Measurements from ENCODE around the gene ATP8B4.

Gene ATP8B4

DNA sequence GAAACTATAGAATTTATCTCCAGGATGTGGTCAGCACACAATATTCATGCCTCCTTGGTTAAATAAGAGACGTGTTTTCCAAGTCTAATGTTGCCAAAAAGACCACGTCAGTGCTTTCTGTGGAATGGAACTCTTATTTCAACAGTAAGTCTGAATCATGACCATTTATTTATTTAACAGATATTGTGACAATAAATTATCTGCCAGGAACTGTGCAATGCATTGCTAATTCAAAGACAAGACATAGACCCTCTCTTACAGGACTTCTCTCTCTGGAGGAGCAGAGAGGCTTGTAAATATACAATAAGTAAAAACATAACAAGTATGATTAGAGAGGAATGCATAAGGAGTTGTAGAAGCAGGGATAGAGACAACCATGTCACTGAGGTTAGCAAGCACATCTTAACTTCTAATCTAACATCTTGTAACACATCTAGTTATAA, 270.7 kb downstream of the ATP8B4 start:
- no peaks in the 10 kb centered on the region for H3K4me1 ChIP-seq (ENCODE audit: control insufficient read depth, insufficient read depth, low read length)
- no peaks in the 10 kb centered on the region for H3K36me3 ChIP-seq (ENCODE audit: control insufficient read depth, insufficient read depth, low read length)
- H3K4me3 ChIP-seq (ENCODE audit: low read depth, low read length): no peak overlapping the region
- H3K9me3 ChIP-seq (ENCODE audit: control insufficient read depth, insufficient read depth, low read depth, low read length): 0 out of 2 replicates have a peak, but pooled peaks cover 2% of the 10 kb centered on the region
- H3K27ac ChIP-seq (ENCODE audit: low read depth, low read length): no peak overlapping the region
- no peak overlapping the region for H3K9ac ChIP-seq (ENCODE audit: low read length)
- no peaks in the 10 kb centered on the region for H3K27me3 ChIP-seq (ENCODE audit: control insufficient read depth, insufficient read depth, low read length)

DNA sequence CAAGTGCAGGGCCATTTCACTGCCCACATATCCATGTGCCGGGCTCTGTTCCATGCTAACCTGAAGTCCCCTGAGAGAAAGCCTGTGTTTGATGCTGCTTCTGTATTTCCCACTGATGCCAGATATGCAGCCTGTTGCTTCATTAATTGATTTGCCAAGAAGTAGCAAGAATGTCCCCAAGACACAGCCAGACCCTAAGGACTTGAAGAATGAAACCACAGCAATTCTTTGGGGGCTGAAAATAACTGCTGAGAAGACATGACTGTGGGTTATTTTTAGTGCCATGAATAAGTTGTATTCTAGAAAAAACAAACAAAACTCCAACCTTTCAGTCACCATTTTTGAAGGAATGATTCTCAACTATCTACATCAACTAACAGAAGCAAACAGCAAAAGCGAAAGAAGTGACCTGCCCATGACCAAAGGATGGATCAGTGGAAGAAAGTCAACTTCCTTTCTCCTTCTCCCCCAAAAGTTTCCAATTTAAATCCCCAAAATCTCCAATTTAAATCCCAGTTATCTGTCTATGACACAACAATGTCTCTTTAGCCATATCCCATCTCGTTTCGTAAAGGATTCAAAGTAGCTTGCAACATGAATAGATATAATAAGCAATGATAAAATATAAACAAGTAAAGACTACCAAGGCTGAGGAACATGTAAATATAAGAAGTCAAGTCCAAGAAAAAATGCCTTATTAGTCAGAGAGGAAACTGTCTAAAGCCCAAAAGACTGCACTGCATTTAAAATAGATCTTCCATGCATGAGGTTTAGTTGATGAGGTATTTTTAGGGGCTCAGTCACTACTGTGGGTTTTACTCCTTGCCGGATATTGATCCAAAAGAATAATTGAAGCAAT, 271.4 kb downstream of the ATP8B4 start:
- Histone ChIP-seq H3K36me3 (ENCODE audit: control insufficient read depth, insufficient read depth, low read length) (no peaks in the 10 kb centered on the region), H3K4me3 (ENCODE audit: low read depth, low read length) (no peak overlapping the region), H3K27ac (ENCODE audit: low read depth, low read length) (no peak overlapping the region), H3K9ac (ENCODE audit: low read length) (no peak overlapping the region), H3K4me1 (ENCODE audit: control insufficient read depth, insufficient read depth, low read length) (no peaks in the 10 kb centered on the region), H3K9me3 (ENCODE audit: control insufficient read depth, insufficient read depth, low read depth, low read length) (peaks cover 2% of the 10 kb centered on the region; the same call in 1 of the 2 replicates), H3K27me3 (ENCODE audit: control insufficient read depth, insufficient read depth, low read length) (no peaks in the 10 kb centered on the region)

DNA sequence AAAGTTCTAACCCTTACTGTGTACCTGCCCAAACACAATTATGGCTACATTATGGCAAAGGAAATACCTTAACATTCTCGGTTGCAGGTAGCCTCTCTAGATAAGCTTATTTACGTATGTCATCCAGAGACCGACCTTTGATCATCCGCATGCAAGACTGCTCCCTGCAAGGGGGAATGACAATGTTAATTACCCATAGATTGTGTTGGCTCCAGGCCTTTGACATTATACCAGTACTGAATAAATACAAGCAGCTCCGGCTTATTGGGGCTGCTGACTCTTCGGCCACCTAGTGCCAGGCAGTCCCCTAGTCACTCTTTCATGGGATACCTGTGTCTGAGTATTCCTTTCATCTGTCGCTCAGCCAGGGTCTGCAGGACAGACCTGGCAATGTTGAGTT, 274.6 kb downstream of the ATP8B4 start:
- Histone ChIP-seq H3K9ac (ENCODE audit: low read length) (no peak overlapping the region), H3K27me3 (ENCODE audit: control insufficient read depth, insufficient read depth, low read length) (no peaks in the 10 kb centered on the region), H3K9me3 (ENCODE audit: control insufficient read depth, insufficient read depth, low read depth, low read length) (peaks cover 23% of the 10 kb centered on the region), H3K36me3 (ENCODE audit: control insufficient read depth, insufficient read depth, low read length) (no peaks in the 10 kb centered on the region), H3K27ac (ENCODE audit: low read depth, low read length) (no peak overlapping the region), H3K4me3 (ENCODE audit: low read depth, low read length) (no peak overlapping the region), H3K4me1 (ENCODE audit: control insufficient read depth, insufficient read depth, low read length) (no peaks in the 10 kb centered on the region)

DNA sequence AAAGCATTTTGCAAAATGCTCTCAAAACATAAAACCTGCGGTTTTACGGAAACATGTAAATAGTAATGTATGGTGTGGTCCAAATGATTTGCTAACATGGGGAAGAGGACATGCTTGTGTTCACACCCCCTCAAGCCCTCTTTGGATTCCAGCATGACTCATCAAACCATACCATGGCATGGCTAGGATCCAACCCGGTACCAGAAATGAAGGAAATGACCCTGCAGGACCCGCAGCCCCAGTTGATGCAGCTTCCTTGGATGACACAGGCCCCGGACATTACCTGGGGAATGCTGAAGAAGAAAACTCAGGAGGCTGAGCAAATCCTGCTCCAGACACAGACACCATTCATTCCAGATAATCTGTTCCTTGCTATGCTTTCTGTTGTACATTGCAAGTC, 275.3 kb downstream of the ATP8B4 start:
- Histone ChIP-seq H3K9me3 (ENCODE audit: control insufficient read depth, insufficient read depth, low read depth, low read length) (peaks cover 27% of the 10 kb centered on the region), H3K9ac (ENCODE audit: low read length) (no peak overlapping the region), H3K4me1 (ENCODE audit: control insufficient read depth, insufficient read depth, low read length) (no peaks in the 10 kb centered on the region), H3K36me3 (ENCODE audit: control insufficient read depth, insufficient read depth, low read length) (no peaks in the 10 kb centered on the region), H3K27me3 (ENCODE audit: control insufficient read depth, insufficient read depth, low read length) (no peaks in the 10 kb centered on the region), H3K27ac (ENCODE audit: low read depth, low read length) (no peak overlapping the region), H3K4me3 (ENCODE audit: low read depth, low read length) (no peak overlapping the region)

DNA sequence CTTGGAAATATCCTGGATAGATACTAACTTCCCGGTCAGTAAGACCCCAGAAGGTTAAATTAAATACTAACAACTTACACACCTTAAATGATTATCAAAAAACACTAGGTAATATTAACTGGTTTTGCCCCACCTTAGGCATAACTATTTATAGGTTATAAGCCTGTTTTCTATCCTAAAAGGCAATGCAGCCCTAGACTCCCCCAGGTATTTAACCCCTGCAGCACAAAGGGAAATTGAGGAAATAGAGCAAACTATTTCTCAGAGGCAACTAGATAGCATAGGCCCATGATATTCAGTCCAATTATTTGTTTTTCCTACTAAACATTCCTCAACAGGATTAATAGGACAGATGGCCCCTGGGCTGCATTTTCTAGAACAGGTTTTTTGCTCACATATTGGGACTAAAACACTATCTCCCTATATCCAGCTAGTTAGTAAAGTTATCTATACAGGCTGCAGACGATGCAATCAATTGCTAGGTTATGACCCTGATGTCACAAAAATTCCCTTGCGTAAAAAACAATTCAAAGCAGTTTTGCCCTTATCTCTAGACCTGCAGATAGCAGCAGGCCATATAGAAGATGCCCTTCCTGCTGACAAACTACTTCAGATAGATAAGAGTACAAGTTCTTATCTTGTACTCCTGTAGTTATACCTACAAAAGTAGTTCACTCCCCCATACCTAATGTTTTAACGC, 276.9 kb downstream of the ATP8B4 start:
- H3K27ac ChIP-seq (ENCODE audit: low read depth, low read length): no peak overlapping the region
- H3K27me3 ChIP-seq (ENCODE audit: control insufficient read depth, insufficient read depth, low read length): no peaks in the 10 kb centered on the region
- no peak overlapping the region for H3K9ac ChIP-seq (ENCODE audit: low read length)
- H3K9me3 ChIP-seq (ENCODE audit: control insufficient read depth, insufficient read depth, low read depth, low read length): peaks cover 27% of the 10 kb centered on the region
- H3K4me1 ChIP-seq (ENCODE audit: control insufficient read depth, insufficient read depth, low read length): no peaks in the 10 kb centered on the region
- H3K36me3 ChIP-seq (ENCODE audit: control insufficient read depth, insufficient read depth, low read length): no peaks in the 10 kb centered on the region
- H3K4me3 ChIP-seq (ENCODE audit: low read depth, low read length): no peak overlapping the region

DNA sequence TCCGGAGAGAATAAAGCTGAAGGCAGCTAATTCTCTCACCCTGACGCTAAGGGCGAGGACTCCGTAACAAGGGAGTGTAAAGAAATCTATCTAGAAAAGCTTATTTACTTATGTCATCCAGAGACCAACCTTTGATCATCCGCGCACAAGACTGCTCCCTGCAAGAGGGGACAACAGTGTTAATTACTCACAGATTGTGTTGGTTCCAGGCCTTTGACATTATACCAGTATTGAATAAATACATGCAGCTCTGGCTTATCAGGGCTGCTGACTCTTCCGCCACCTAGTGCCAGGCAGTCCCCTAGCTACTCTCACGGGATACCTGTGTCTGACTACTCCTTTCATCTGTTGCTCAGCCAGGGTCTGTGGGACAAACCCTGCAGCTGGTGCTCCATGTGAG, 286.5 kb downstream of the ATP8B4 start:
- no peak overlapping the region for H3K27ac ChIP-seq (ENCODE audit: low read depth, low read length)
- no peak overlapping the region for H3K4me3 ChIP-seq (ENCODE audit: low read depth, low read length)
- H3K9me3 ChIP-seq (ENCODE audit: control insufficient read depth, insufficient read depth, low read depth, low read length): no peaks in the 10 kb centered on the region
- H3K9ac ChIP-seq (ENCODE audit: low read length): no peak overlapping the region
- no peaks in the 10 kb centered on the region; the same call in 1 of the 2 replicates for H3K4me1 ChIP-seq (ENCODE audit: control insufficient read depth, insufficient read depth, low read length)
- no peaks in the 10 kb centered on the region for H3K36me3 ChIP-seq (ENCODE audit: control insufficient read depth, insufficient read depth, low read length)
- no peaks in the 10 kb centered on the region for H3K27me3 ChIP-seq (ENCODE audit: control insufficient read depth, insufficient read depth, low read length)

DNA sequence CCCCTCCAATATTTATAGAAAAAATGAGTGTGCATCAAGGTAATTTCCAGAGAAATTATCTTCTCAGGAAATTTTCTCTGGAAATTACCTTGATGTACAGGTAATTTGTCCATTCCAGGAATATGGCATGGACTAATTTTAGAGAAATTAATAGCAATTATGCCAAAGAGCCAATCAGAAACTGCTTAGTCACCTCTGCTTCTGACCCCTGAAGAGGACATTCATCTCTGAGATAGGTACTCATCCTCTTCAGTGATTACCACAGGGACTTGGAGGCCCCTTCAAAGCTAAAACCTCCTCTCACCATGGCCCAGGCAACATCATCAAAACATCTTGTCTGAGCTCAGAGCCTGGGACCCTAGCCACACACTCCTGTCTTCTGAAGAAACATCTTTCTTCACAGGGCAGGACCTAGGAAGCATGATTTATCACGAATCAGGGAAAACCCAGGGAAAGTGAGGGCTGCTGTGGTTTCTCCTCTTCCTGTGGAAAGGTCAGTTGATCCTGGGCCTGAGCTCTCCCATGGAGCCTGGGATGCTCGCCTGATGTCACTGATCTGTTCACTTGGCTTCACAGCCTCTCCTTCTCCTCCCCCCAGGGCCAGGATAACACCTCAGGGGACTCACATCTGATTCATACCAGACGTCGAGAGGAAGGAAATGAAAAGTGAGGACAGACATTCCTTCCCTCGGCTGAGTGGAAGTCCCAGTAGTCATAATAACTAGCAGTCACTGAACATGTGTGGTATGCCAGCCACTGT, 287.6 kb downstream of the ATP8B4 start:
- Histone ChIP-seq H3K9ac (ENCODE audit: low read length) (no peak overlapping the region), H3K36me3 (ENCODE audit: control insufficient read depth, insufficient read depth, low read length) (no peaks in the 10 kb centered on the region), H3K27ac (ENCODE audit: low read depth, low read length) (no peak overlapping the region), H3K4me1 (ENCODE audit: control insufficient read depth, insufficient read depth, low read length) (no peaks in the 10 kb centered on the region; the same call in 1 of the 2 replicates), H3K4me3 (ENCODE audit: low read depth, low read length) (no peak overlapping the region), H3K27me3 (ENCODE audit: control insufficient read depth, insufficient read depth, low read length) (no peaks in the 10 kb centered on the region), H3K9me3 (ENCODE audit: control insufficient read depth, insufficient read depth, low read depth, low read length) (no peaks in the 10 kb centered on the region)

DNA sequence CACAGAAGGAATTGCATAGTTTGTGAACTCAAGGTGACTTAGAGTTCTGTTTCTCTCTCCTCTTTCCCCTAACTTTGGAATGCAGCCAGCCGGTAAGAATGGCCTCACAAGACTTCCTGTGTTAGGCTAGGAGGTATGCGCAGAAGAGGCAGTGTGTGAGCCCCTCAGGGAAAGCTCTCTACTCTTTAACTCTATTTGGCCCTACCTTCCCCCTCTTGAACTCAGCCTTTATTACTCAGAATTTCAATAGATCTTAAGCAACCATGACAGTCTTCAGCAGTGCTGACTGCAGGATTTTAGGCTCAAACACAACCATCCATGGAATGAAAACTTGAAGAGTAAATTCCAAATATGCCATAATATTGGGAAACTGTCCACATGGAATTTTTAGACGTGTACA, 288.6 kb downstream of the ATP8B4 start:
- H3K9me3 ChIP-seq (ENCODE audit: control insufficient read depth, insufficient read depth, low read depth, low read length): no peaks in the 10 kb centered on the region
- no peaks in the 10 kb centered on the region for H3K36me3 ChIP-seq (ENCODE audit: control insufficient read depth, insufficient read depth, low read length)
- no peaks in the 10 kb centered on the region; the same call in 1 of the 2 replicates for H3K4me1 ChIP-seq (ENCODE audit: control insufficient read depth, insufficient read depth, low read length)
- H3K27ac ChIP-seq (ENCODE audit: low read depth, low read length): no peak overlapping the region
- no peaks in the 10 kb centered on the region for H3K27me3 ChIP-seq (ENCODE audit: control insufficient read depth, insufficient read depth, low read length)
- no peak overlapping the region for H3K4me3 ChIP-seq (ENCODE audit: low read depth, low read length)
- H3K9ac ChIP-seq (ENCODE audit: low read length): no peak overlapping the region

DNA sequence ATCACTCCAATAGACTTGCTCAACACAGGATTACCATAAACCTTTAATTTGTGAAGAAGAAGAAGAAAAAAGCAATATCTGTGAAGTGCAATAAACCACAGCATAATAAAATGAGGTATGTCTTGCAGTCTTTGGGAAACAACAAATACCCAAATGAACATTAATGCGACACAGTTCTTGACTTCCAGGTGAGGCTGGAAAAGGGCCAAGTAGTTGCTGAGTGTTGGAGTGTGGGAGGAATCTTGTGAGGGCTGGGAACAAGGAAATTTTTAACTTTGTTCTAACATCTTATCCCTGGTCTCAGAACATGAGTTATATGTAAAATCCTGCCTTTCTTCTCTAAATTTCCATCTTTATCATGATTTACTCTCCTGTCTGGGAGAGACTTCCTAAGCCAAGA, 291.7 kb downstream of the ATP8B4 start:
- Histone ChIP-seq H3K9ac (ENCODE audit: low read length) (no peak overlapping the region), H3K4me1 (ENCODE audit: control insufficient read depth, insufficient read depth, low read length) (no peaks in the 10 kb centered on the region; the same call in 1 of the 2 replicates), H3K36me3 (ENCODE audit: control insufficient read depth, insufficient read depth, low read length) (no peaks in the 10 kb centered on the region), H3K27ac (ENCODE audit: low read depth, low read length) (no peak overlapping the region), H3K9me3 (ENCODE audit: control insufficient read depth, insufficient read depth, low read depth, low read length) (no peaks in the 10 kb centered on the region), H3K27me3 (ENCODE audit: control insufficient read depth, insufficient read depth, low read length) (no peaks in the 10 kb centered on the region), H3K4me3 (ENCODE audit: low read depth, low read length) (no peak overlapping the region)

DNA sequence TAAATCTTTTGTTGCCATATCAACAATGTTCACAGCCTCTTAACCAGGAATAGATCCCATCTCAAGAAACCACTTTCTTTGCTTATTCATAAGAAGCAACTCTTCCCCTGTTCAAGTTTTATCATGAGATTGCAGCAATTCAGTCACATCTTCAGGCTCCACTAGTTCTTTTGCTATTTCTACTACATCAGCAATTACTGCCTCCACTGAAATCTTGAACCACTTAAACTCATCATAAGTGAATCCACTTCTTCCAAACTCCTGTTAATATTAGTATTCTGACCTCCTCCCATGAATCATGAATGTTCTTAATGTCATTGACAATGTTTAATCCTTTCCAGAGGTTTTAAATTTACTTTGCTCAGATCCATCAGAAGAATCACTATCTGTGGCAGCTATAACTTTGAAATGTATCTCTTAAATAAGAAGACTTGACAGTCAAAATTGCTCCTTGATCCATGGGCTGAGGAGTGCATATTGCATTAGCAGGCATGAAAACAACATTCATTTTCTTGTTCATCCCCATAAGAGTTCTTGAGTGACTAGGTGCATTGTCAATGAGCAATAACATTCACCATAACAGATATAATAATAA, 292.3 kb downstream of the ATP8B4 start:
- Histone ChIP-seq H3K27me3 (ENCODE audit: control insufficient read depth, insufficient read depth, low read length) (no peaks in the 10 kb centered on the region), H3K9me3 (ENCODE audit: control insufficient read depth, insufficient read depth, low read depth, low read length) (no peaks in the 10 kb centered on the region), H3K36me3 (ENCODE audit: control insufficient read depth, insufficient read depth, low read length) (no peaks in the 10 kb centered on the region), H3K4me1 (ENCODE audit: control insufficient read depth, insufficient read depth, low read length) (no peaks in the 10 kb centered on the region; the same call in 1 of the 2 replicates), H3K4me3 (ENCODE audit: low read depth, low read length) (no peak overlapping the region), H3K27ac (ENCODE audit: low read depth, low read length) (no peak overlapping the region), H3K9ac (ENCODE audit: low read length) (no peak overlapping the region)
